Thymus (tissue), 2 donors: ENCODE measurements around the gene FANCE. TPM values are rescaled to one million over a fixed set of nuclear protein-coding genes. Genes with fewer than 3 reads are reported as not detected.

Source experiments
- polyA plus RNA-seq: library from polyadenylated mRNA; stranded (reverse); fragments of 200-250 nt; gene quantifications from one replicate; pipeline ENCODE4 v1.2.3, GENCODE V29; 2013
- total RNA-seq: library from RNA; stranded (reverse); fragments of 120-200 nt; gene quantifications from one replicate; pipeline ENCODE4 v1.2.4, GENCODE V29; 2013
- donor health status: healthy.

Gene FANCE
- total and polyA plus RNA-seq, 2 donors: 3.6 to 8.4 TPM

Other genes starting within 250 kb of the FANCE start
- 0.09 TPM for gene SCUBE3, start 238.4 kb upstream of the FANCE start, total RNA-seq
- 0.14 TPM for gene SCUBE3, start 238.4 kb upstream of the FANCE start, polyA plus RNA-seq
- gene ZNF76, start 192.6 kb upstream of the FANCE start, total RNA-seq: 13.9 TPM
- 32.0 TPM for gene ZNF76, start 192.6 kb upstream of the FANCE start, polyA plus RNA-seq
- 75.7 TPM for gene DEF6, start 154.5 kb upstream of the FANCE start, total RNA-seq
- 148 TPM for gene DEF6, start 154.5 kb upstream of the FANCE start, polyA plus RNA-seq
- 2.3 TPM for gene PPARD, start 109.8 kb upstream of the FANCE start, total RNA-seq
- 15.8 TPM for gene PPARD, start 109.8 kb upstream of the FANCE start, polyA plus RNA-seq
- gene RPL10A, start 16.1 kb downstream of the FANCE start, total RNA-seq: 2,373 TPM
- gene RPL10A, start 16.1 kb downstream of the FANCE start, polyA plus RNA-seq: 1,878 TPM
- gene TEAD3, start 44.7 kb downstream of the FANCE start, total RNA-seq: 1.1 TPM
- 13.6 TPM for gene TEAD3, start 44.7 kb downstream of the FANCE start, polyA plus RNA-seq
- gene TULP1, start 60.6 kb downstream of the FANCE start, total RNA-seq: 0.09 TPM
- 0.52 TPM for gene TULP1, start 60.6 kb downstream of the FANCE start, polyA plus RNA-seq
- 34.2 TPM for gene FKBP5, start 236.6 kb downstream of the FANCE start, total RNA-seq
- gene FKBP5, start 236.6 kb downstream of the FANCE start, polyA plus RNA-seq: 338 TPM